Measurements from ENCODE around the gene ARFGAP3.
A peak's percentile ranks its signal among the peaks of the same experiment; 100 is the strongest.

Gene ARFGAP3, protein sequence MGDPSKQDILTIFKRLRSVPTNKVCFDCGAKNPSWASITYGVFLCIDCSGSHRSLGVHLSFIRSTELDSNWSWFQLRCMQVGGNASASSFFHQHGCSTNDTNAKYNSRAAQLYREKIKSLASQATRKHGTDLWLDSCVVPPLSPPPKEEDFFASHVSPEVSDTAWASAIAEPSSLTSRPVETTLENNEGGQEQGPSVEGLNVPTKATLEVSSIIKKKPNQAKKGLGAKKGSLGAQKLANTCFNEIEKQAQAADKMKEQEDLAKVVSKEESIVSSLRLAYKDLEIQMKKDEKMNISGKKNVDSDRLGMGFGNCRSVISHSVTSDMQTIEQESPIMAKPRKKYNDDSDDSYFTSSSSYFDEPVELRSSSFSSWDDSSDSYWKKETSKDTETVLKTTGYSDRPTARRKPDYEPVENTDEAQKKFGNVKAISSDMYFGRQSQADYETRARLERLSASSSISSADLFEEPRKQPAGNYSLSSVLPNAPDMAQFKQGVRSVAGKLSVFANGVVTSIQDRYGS

DNA sequence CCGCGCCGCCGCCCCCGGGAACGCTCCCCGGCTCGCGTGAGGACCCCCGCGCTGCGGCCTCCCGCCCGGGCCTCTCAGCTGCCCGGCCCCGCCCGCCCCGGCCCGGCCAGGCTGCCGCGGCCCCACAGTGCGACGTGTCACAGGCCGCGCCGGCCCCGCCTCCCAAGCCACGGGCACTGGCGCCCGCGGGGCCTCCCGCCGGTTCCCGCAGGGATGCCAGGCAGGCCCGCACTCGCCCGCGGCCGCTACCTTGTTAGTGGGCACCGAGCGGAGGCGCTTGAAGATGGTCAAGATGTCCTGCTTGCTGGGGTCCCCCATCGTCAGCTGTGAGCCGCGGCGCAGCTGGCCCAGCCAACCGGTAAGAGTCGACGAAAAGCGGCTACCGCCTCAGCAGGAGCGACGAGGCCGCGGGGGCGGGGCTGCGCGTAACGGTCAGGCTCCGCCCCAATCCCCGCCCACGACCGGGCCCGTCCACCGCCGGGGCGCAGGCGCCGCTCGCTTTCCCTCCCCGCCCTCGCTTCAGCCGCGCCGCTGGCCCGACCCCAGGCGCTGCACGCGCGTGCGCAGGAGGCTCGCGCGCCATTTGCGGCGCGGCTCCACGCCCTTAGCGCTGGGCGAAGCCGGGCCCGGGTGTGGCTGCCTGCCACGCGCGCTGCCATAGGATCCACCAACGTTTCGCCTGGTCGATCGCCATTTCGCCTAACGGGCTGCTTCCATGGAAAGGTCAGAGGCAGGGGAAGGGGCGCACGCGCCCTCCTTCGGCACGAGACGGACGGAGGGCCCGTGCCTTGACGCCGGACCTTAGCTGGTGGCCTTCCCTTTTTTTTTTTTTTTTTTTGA lies at the start of gene ARFGAP3:
Gene ARFGAP3, minus strand, starts transcription at position 409 of the 840 bp plus-strand sequence. Its CDS starts 91 bp downstream, at position 318.
- DNase-seq, result peak; percentile 92 to 98

DNA sequence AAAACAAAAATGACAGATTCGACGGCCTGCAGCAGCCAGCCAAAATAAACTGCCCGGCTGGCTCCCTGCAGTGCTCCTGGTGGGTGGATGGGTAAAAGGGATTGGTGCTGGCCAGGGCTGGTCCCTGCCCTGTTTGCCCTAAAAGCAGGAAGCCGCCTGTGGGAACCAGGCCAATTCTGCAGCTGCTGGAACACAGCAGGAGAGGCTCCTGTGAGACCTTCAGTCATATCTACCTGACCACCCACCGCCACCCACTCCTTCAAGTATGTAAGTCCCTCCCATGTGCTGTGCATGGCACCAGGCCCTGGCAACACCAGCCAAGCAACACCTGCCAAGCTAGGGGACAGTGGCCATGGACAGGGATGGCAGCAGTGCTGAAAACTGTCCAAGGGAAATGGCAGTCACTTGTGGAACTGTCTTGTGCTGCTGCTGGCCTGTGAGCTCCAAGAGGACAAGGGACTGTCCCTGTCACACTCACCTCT lies 48.7 kb upstream of the ARFGAP3 start:
- DNase-seq, result no peak

DNA sequence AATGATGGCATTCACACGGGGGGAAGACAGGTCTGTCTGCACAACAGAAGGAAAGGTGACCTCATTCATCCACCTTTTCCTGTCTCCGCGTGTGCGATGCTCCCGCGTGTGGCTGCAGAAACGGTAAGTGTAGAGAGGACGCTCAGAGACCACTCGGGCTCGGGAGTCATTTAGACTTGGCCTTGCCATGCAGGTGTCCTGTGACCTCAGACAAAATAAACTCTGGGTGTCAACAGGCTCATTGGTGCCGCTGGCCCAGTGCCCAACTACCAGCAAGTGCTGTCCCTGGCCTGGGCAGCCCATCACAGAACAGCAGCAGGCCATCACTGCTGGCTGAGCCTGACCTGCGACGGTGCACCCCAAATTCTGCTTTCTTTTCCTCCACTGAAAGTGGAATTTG lies 48.1 kb upstream of the ARFGAP3 start:
- no peak for DNase-seq

DNA sequence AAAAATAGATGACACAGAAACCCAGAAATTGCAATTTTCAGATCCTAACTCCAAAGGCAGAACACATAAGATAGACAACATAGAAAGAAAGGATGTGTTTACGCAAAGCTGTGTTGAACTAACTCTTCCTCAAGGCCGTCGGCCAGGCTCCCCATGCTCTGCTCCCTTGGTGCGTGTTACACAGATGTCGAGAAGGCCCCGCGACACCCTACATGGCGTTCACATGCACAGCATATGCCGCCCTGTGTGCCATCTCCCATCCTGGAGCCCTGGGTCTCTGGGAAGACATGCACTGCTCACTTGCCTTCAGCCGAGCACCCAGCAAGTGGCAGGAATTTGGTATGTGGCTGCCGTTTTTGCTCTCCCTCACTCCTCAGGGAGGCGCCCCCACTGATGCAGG lies 47.0 kb upstream of the ARFGAP3 start:
- DNase-seq, result no peak

DNA sequence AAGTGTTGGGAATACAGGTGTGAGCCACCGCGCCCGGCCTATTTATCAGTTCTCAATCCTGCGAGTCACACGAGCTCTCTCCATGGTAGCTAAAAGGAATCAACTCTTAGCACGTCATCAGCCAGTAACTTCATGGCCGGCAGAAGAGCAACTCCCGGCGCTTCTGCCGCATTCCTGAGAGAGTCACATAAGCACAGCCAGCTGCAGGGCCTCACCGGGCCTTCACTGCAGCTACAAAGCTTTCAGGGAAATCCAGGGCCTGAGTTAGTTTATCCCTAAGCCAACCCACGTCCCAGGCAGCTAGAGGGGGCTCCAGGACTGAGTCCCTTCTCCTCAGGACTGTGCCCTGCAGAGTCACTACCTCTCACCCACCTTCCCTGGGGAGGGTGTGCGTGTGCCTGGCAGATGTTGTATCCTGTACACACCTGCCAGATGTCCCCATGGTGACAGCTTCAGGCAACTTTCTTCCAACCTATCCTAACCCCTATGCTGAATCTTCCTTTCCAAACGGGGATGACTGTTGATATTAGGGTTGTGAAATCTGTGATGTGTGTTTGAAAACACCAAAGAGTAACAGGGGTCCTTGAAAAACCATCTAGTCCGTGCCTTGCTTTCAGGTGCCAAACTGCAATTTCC lies 45.9 kb upstream of the ARFGAP3 start:
- no peak for DNase-seq

DNA sequence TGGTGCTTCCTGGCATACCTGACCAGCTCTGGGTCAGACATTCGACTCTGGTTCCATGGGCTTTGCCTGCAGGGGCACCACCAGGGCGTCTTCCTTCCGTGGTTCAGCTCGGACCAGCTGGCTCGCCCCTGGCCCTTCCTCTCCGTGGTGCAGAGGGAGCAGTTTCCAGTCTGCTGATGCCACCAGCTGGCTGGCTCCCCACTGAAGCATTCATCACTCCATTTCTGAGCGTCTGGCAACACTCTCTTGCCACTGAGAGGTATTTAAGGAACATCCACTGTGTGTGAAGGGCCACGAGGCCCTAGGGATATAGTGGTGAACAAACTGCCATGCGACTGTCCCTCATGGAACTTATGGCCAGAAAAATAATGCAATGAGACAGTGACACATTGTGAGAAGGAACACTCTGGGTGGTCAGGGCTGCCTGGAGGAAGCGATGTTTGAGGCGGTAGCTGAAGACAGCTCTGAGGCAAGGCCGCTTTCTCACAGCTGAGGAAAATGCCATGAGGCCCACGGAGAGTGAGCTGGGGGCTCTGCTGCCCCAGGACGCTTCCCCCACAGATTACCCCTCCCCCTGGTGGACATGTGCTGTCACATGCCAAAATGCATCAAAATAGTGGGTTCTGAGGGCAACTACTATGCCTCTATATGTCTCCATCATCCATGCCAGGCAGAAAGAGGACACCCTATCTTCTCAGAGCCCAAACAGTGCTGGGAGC lies 44.9 kb upstream of the ARFGAP3 start:
- no peak for DNase-seq

DNA sequence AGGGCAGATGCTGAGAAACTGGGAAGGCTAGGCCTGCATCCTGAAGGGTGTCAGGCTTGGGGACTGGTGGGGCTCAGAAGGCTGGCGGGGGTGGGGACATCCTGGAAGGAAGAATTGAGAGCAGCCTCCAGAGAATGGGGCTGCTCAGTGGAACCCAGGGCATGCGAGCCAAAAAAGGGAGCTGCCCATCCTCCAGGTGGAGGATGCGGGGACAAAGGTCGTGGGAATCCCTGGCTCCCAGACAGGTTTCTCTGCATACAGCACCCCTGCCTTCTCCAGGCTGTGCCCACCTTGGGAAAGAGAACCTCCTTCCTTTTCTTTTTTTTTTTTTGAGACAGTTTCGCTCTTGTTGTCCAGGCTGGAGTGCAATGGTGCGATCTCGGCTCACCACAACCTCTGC lies 40.9 kb upstream of the ARFGAP3 start:
- no peak for DNase-seq

DNA sequence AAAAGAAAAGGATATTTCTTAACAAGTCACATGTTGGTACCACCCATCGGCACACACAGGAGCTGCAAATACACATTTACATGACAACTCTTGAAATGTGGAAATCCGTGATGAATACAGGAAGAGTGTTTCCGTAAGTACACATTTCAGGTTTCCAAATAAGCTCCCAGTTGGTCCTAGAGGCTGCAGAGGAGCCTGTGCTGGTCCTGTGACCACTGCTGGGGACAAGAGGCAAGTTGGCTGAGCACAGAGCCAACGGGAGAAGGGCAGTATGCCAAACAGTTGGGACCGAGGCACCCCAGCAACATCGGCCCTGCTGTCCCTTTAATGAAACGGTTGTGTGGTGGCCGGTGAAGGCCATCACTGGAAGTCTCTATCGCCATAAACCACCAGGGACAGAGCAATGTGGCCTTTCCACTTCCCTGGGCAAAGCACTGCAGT lies 38.5 kb upstream of the ARFGAP3 start:
- no peak for DNase-seq

DNA sequence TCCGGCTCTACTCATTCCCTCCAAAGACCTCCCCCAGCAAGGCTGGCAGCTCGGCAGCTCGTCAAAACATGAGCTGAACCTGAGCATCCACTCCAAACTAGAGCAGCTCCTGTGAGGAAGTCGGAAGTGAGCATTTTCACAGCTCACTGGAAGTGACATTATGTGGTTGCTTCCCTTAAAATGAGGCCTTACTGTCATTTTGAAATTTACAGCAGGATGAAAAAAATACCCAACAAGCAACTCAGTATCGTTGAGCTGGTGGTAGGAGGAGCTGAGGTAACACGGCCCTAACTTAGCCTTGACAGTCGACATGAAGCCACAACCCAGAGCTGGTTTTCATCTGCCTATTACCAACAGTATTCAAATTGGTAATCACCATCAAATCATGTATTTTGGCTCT lies 38.0 kb upstream of the ARFGAP3 start:
- DNase-seq, result no peak

DNA sequence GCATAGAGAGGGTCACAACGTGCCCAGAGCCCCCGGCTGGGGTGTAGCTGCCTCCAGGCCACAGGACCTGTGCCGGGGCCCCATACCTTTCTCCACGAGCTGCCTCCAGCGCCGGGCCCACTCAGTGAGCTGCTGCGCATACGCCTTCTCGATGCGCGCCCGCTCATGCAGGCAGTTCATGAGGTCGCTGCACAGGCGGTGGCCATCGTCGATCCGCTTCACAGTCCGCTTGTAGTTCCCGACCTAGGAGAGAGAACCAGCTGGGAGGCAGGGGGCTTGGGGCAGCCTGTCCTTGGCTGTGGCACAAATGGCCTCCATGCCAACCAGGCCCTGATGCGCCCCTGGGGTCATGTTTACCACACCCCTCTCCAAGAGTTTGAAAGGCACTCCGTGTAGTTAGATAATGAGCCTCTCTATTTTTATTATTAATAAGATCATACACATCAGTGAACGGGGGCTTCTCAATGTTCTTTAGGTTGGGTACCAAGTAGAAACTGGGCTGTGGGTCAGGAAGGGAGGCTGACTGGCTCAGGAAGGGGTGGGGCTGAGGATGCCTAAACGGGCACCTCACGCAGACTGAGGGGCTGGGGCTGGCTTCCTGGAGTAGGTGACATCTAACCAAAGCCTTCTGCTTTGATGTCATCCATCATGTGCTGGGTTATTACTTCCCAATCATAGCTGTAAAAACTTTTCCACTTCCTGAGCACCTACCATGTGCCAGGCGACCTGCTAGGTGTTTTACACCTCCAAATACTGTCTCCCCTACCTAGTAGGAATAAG lies 36.5 kb upstream of the ARFGAP3 start:
- no peak for DNase-seq

DNA sequence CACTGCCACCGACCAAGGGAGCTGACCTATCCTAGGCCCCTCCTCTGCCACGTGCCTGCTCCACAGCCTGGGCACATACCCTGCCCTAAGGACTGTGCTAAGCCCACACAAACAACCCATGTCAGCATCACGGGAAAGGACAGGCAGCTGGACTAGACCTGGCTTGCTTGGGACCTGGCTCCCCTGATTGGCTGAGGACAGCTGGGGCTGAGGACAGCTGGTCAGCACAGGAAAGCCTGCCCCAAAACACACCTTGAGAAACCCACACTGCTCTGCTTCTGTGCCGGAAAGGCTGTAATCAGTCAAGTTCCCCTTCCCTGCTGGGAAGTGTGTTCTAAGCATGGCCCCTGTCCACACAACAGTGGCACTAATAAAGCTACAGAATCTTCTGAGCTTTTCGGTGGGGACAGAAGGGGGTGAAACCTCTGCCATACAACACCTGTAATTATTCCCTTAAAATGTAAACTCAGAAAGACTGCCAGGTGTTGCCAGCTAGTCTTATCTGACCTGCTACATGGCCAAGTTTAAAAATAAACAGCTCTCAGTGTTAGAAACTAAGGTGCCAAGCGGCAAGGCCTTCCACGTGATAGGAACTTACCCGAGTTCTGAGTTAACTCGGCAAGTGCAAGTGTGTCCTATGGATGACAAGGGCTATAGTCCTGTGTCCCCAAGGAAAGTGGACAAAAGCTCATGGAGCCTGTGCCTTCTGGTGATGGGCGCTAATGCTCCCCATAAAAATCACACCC lies 35.7 kb upstream of the ARFGAP3 start:
- no peak for DNase-seq

DNA sequence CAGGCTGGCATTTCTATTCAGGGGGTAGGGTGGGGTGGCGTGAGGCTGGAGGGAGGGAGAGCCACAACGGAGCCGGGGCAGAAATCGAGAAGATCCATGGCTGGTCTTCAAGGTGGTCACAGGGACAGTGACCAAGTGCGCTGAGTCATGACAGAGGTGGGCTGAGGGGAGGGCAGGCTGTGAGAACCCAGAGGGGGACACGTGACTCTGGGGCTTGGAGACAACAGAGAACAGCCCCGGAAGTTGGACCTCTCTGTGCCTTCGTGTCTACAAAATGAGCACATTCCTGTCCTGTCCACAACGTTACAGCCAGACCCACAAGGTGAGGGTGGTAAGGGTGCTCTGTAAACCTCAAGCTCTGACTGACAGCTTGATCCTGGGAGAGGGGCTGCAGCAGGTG lies 35.1 kb upstream of the ARFGAP3 start:
- DNase-seq, result no peak

DNA sequence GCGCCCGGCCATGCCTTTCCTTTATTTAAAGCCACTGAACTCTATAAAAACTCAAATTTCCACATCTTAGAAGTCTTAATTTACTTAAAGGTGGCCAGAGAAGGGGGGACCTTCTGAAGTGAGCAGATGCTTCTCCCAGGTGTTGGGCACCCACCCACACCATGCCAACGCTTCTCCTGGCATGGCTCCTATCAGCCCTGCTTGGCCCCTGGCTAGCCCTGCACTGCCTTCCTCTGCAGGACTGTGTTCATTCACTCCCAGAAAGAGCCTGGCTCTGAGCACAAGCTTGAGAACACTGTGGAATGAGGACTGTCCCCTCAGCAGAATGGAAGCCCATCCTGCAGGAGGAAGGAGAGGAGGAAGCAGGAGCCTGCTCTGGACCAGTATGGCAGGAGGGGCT lies 34.6 kb upstream of the ARFGAP3 start:
- DNase-seq, result no peak

DNA sequence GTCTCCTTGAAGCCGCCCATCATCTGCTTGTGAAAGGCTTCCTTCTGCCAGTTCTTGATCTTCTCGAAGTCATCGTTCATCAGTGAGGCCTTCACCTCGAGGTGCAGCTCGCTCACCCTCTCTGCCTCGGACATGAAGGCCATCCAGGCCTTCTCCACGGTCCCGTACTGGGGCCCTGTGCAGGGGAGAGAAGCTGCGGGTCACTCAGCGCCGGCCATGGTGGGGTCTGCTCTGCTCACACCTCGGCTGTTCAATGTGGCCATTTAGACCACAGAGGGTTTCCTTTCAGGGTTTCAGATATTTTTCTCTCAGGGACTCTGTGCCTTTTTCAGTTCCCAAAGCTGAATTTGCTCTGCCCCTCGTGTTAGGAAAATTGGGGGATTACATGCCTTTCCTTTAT lies 33.9 kb upstream of the ARFGAP3 start:
- DNase-seq, result no peak

DNA sequence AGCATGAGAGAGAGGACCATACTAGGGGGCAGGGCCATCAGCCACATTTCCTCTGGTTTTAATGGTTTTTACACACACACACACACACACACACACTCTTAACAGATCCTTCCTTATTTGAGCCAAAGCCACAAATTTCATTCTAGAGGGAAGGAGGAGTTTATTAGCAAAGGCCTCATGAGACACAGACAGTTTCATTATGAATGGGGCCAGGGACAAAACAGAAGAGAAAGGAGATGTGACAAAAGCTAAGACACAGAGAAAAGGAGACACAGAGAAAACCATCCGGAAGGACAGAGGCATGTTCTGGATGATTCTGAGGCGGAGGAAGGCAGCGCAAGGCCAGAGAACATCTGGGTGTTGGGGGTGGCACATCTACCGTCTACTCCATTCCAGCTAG lies 32.2 kb upstream of the ARFGAP3 start:
- DNase-seq, result no peak

DNA sequence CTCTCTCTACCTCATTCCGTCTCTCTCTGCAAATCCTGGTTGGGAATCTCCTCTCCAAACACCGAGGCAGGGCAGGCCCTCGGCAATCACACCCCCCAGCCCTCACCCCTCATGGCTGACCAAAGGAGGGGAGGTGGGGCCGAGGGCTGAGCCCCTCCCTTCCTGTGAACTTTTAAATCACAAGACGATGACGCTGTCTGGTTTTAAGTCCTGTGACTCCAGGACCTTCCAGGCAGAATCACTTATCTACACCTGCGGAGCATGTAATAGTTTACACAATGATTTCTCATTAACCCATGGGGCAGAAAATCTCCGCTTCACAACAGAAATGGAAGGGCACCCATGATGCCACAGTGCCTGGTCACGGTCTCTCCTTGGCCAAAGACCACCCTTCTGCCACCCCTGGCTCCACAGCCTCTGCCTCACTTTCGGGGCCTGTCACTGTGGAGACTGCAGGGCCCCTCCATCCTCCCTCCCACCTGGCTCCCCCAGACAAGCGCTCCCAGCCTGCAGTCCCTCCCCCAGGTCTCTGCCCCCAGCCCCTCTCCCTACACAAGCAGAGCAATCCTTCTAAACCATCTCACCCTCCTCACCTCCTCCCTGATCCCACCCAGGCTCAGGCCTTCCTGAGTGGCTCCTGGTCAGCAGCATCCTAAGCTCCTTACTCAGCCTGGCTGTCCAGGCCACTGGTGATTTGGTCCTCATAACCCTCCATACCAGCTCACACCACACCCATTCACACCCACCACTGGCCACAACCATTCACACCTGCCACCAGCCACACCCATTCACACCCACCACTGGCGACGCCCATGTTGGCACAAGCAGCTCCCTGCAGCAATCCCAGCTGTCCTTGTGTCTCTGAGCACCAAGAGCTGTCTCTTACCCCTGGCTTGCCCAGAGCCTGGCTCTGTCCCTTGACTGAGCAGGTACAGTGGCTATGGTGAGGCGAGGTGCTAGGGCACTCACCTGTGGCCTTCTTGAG lies 30.7 kb upstream of the ARFGAP3 start:
- DNase-seq, result no peak

DNA sequence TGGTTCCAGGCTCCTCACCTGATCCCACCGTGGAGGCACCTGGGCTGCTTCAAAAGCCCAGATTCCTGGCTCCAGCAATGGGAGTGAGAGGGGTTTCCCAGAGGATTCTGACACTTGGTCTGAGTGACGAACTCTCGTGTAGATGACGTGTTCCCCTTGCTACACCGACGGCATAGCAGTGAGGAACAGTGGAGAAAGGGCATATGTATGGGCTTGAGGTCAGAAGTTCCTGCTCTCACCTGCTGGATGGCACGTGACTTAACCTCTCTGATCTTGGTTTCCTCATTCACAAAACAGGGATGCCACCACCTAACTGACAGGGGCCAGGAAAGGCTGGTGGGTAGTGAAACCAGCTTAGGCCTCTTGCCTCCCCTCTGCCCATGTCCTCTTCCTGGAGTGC lies 30.0 kb upstream of the ARFGAP3 start:
- no peak for DNase-seq

DNA sequence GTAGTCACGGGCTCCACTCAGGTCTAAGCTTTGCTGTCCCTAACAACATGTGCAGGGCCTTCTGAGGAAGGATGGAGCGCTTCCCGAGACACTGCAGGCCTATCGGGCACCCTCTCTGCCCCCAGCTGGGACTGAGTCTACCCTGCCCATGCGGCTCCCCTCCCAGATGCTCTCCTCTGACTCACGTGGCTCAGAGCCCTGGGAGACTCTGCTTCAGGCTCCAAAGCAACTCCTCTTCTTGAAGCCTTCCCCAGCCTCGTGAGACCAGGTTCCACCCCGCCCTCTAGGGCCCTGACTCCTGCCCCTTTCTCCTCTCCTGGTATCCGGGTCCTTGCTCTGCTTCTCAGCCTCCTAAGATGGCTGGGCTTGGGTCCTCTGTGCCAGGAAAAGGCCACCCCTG lies 28.4 kb upstream of the ARFGAP3 start:
- DNase-seq, result no peak

DNA sequence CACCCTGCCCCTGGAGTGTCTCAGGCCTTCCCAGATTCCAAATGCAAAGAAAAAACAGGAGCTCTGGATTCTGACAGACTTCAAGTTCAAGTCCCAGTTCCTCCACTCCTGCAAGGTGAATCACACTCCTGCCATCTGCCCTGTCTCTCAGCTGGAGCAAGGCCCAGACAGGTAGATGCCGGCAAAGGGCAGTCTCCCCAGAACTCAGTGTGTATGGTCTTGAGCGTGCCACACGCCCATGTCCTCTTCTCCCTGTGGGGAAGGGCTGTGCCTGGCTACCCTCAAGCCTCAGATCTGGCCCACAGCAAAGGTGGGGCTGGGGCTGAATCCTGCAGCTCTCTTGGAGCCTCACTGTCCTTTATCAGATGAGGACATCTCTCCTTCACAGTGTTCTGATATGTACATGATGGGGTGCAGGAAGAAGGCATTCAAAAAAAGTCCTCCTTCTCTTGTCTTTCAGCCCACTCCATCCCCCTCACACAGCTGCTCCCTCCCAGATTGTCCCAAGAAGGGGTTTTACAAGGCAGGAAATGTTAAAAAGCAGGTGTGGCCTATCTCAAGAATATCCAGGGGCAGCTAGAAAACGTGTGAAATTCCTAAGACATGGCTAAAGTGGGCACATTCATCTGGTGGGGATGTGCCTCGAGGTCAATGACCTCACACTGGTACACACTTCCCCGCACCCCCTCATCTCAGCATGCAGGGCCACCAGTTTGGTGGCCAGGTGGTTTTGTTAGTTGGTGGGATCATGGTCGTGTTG lies 27.7 kb upstream of the ARFGAP3 start:
- DNase-seq, result no peak
